ENCODE measurements around the gene BRAT1. TPM values are rescaled to one million over a fixed set of nuclear protein-coding genes. Genes with fewer than 3 reads are reported as not detected.

The BRAT1 gene
- total and polyA plus RNA-seq, 2 donors (not counting 1 experiment from before 2014, with no cell fraction given) = 36.8 to 68.3 TPM

DNA sequence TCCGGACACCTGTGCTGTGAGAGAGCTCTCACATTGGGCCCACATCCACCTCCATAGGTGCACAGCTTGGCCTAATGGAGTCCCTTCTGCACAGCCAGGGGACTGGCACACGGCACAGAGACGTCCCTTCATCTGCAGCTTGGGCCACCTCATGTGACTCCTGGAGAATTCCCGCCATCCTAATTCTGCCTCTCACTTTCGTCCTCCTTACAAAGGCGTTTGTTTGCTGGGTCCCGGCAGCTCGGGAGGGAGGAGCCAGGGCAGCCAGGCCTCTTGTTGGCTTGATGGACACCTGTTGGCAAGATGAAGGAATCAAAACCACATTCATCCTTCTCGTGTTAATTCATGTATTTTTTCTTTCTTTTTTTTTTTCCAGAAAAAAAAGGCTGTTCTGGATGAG, 45.7 kb upstream of the BRAT1 start:
- Histone ChIP-seq H3K4me2 (replicated peaks; ENCODE audit: low read depth, low read length, poor library complexity, severe bottlenecking) (no peak overlapping the region), H3K36me3 (replicated peaks in 1 of 2; ENCODE audit: control extremely low read depth in 1 of 2, control insufficient read depth in 1 of 2, extremely low read depth in 1 of 2, insufficient read depth in 2 of 2, low read length in 1 of 2) (no peaks in the 10 kb centered on the region), H3K9ac (ENCODE audit: low read length) (no peak overlapping the region), H3K4me3 (ENCODE audit: control extremely low read depth in 1 of 5, extremely low read depth in 1 of 5, insufficient read depth in 1 of 5, low read depth in 2 of 5, low read length in 4 of 5) (no peak overlapping the region), H3K79me2 (ENCODE audit: control insufficient read depth, insufficient read depth, low read length) (no peaks in the 10 kb centered on the region), H3K9me3 (ENCODE audit: control extremely low read depth in 1 of 3, control insufficient read depth in 2 of 3, insufficient read depth in 1 of 3, low read length in 2 of 3) (no peaks in the 10 kb centered on the region), H4K20me1 (ENCODE audit: control insufficient read depth, insufficient read depth, low read length, poor library complexity, severe bottlenecking) (no peaks in the 10 kb centered on the region), H2AFZ (ENCODE audit: insufficient read depth, low read depth, low read length, poor library complexity, severe bottlenecking) (no peak overlapping the region), H3K27ac (ENCODE audit: low read length in 2 of 2) (no peak overlapping the region), H3K4me1 (ENCODE audit: control insufficient read depth in 2 of 2, insufficient read depth in 2 of 2, low read length in 2 of 2) (no peaks in the 10 kb centered on the region), H3K27me3 (replicated peaks in 1 of 4; ENCODE audit: control extremely low read depth in 1 of 4, control insufficient read depth in 3 of 4, insufficient read depth in 4 of 4, low read length in 3 of 4) (no peaks in the 10 kb centered on the region)
- TF ChIP-seq, protein P1, sequence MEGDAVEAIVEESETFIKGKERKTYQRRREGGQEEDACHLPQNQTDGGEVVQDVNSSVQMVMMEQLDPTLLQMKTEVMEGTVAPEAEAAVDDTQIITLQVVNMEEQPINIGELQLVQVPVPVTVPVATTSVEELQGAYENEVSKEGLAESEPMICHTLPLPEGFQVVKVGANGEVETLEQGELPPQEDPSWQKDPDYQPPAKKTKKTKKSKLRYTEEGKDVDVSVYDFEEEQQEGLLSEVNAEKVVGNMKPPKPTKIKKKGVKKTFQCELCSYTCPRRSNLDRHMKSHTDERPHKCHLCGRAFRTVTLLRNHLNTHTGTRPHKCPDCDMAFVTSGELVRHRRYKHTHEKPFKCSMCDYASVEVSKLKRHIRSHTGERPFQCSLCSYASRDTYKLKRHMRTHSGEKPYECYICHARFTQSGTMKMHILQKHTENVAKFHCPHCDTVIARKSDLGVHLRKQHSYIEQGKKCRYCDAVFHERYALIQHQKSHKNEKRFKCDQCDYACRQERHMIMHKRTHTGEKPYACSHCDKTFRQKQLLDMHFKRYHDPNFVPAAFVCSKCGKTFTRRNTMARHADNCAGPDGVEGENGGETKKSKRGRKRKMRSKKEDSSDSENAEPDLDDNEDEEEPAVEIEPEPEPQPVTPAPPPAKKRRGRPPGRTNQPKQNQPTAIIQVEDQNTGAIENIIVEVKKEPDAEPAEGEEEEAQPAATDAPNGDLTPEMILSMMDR (IDR thresholded peaks at IDR 0.05) = no peak
- no peak for TF ChIP-seq EZH2 (IDR thresholded peaks at IDR 0.05; ENCODE audit: borderline replicate concordance, insufficient read depth, low read depth, low read length, poor library complexity, severe bottlenecking)
- intact Hi-C loops (cut with micrococcal nuclease) = no loop called here
- POLR2A ChIA-PET = no interaction called here
- Mint-ChIP-seq H3K4me3 (no peak overlapping the region), H3K27ac (no peak overlapping the region), H3K27me3 (no peaks in the 10 kb centered on the region), H3K4me1 (peaks cover 2% of the 10 kb centered on the region), H3K9me3 (ENCODE audit: insufficient read depth) (no peaks in the 10 kb centered on the region)
- CTCF ChIA-PET = interaction anchor here (1.4 kb wide), 1 partner anchor 150 kb away, joined by 3 read pairs; no protein-coding TSS in a partner anchor
- ATAC-seq (ENCODE audit: low read depth) (no peak), DNase-seq (no peak)
- 82% methylated on average over 6 of the region's 9 CpGs for WGBS (ENCODE audit: insufficient coverage)

DNA sequence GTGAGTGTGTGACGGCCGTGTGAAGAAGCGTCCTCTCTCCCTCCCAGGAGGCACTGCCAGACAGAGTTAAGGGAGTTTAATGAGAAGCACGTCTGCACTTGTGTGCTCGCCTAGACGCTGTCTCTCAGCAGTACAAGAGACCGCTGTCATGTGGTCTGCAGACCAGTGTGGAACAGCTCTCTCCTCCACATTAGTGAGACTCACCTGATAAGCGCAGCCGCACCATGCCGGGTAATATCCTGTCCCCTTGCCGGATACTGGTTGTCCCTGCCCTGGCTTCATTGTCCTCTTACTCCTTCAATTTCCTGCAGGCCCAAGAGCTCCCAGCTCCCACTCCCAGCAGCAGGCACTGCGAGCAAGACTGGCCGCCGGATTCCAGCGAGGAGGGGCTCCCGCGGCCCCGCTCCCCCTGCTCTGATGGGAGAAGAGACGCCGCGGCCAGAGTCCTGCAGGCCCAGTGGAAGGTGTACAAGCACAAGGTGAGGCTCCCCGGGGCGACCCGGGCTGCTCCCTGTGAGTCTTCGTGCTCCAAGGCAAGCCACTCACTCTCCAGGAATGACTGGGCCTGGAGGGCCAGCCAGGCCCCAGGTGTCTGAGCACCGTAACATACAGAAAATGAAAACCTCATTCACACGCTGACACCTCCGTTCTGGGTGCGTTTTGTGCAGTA, 43.0 kb upstream of the BRAT1 start:
- peaks cover 0 to 8% of the 10 kb centered on the region in 2 donors for H3K4me1 ChIP-seq (ENCODE audit: control insufficient read depth in 2 of 2, insufficient read depth in 2 of 2, low read length in 2 of 2)
- H3K9ac ChIP-seq (ENCODE audit: low read length) = no peak overlapping the region
- no peak overlapping the region for H3K27ac ChIP-seq (ENCODE audit: low read length in 2 of 2)
- DNase-seq (no peak), ATAC-seq (ENCODE audit: low read depth) (no peak)
- peaks cover 0 to 2% (median 0%) of the 10 kb centered on the region in 4 experiments for H3K27me3 ChIP-seq (replicated peaks in 1 of 4; ENCODE audit: control extremely low read depth in 1 of 4, control insufficient read depth in 3 of 4, insufficient read depth in 4 of 4, low read length in 3 of 4)
- CTCF ChIA-PET = no interaction called here
- intact Hi-C loops (cut with micrococcal nuclease) = no loop called here
- Mint-ChIP-seq H3K27ac (no peak overlapping the region), H3K4me3 (no peak overlapping the region), H3K9me3 (ENCODE audit: insufficient read depth) (no peaks in the 10 kb centered on the region), H3K27me3 (no peaks in the 10 kb centered on the region), H3K4me1 (peaks cover 8% of the 10 kb centered on the region)
- H4K20me1 ChIP-seq (ENCODE audit: control insufficient read depth, insufficient read depth, low read length, poor library complexity, severe bottlenecking) = no peaks in the 10 kb centered on the region
- no peak overlapping the region for H2AFZ ChIP-seq (ENCODE audit: insufficient read depth, low read depth, low read length, poor library complexity, severe bottlenecking)
- POLR2A ChIA-PET = no interaction called here
- no peak overlapping the region for H3K4me3 ChIP-seq (ENCODE audit: control extremely low read depth in 1 of 5, extremely low read depth in 1 of 5, insufficient read depth in 1 of 5, low read depth in 2 of 5, low read length in 4 of 5)
- H3K79me2 ChIP-seq (ENCODE audit: control insufficient read depth, insufficient read depth, low read length) = no peaks in the 10 kb centered on the region
- H3K9me3 ChIP-seq (ENCODE audit: control extremely low read depth in 1 of 3, control insufficient read depth in 2 of 3, insufficient read depth in 1 of 3, low read length in 2 of 3) = peaks cover 0 to 5% (median 0%) of the 10 kb centered on the region in 3 donors
- no peaks in the 10 kb centered on the region for H3K36me3 ChIP-seq (replicated peaks in 1 of 2; ENCODE audit: control extremely low read depth in 1 of 2, control insufficient read depth in 1 of 2, extremely low read depth in 1 of 2, insufficient read depth in 2 of 2, low read length in 1 of 2)
- 94% methylated on average over 23 of the region's 29 CpGs for WGBS (ENCODE audit: insufficient coverage)
- no peak overlapping the region for H3K4me2 ChIP-seq (replicated peaks; ENCODE audit: low read depth, low read length, poor library complexity, severe bottlenecking)
- TF ChIP-seq EZH2 (IDR thresholded peaks at IDR 0.05; ENCODE audit: borderline replicate concordance, insufficient read depth, low read depth, low read length, poor library complexity, severe bottlenecking) = no peak
- TF ChIP-seq, protein P1 (IDR thresholded peaks at IDR 0.05) = no peak

Data from B cell (primary cell).